HG03521 (cell line): Measurements from ENCODE around the gene GRIN2C.

Source experiments
- ATAC-seq: cut with Tn5 transposase; IDR thresholded peaks from one replicate; pipeline ENCODE4 v1.9.1; 2021; ENCODE audit warnings: mild to moderate bottlenecking, moderate library complexity; ENCODE audit not compliant: unreplicated experiment

Gene GRIN2C

GRCh38 chr17:74850310-74850709 lies 9.4 kb downstream of the GRIN2C start:
- no peak for ATAC-seq

GRCh38 chr17:74848656-74849399 lies 10.9 kb downstream of the GRIN2C start:
- ATAC-seq, result no peak

GRCh38 chr17:74846621-74847020 lies 13.1 kb downstream of the GRIN2C start:
- ATAC-seq, result no peak

GRCh38 chr17:74843352-74843627 lies 16.4 kb downstream of the GRIN2C start:
- no peak for ATAC-seq

- ATAC-seq, result no peak
These were observed 16.9 kb downstream of the GRIN2C start for GRCh38 chr17:74842599-74843351.

GRCh38 chr17:74842146-74842598 lies 17.5 kb downstream of the GRIN2C start:
- ATAC-seq, result no peak

- ATAC-seq, result no peak
These were observed 18.6 kb downstream of the GRIN2C start for GRCh38 chr17:74840989-74841666.

- no peak for ATAC-seq
These were observed 19.5 kb downstream of the GRIN2C start for GRCh38 chr17:74839990-74840852.

- ATAC-seq, result no peak
These were observed 21.4 kb downstream of the GRIN2C start for GRCh38 chr17:74838274-74838673.

- ATAC-seq, result no peak
These were observed 22.8 kb downstream of the GRIN2C start for GRCh38 chr17:74836691-74837467.

- no peak for ATAC-seq
These were observed 23.5 kb downstream of the GRIN2C start for GRCh38 chr17:74836191-74836590.

- no peak for ATAC-seq
These were observed 25.9 kb downstream of the GRIN2C start for GRCh38 chr17:74833501-74834377.

- no peak for ATAC-seq
These were observed 27.3 kb downstream of the GRIN2C start for GRCh38 chr17:74832421-74832820.

GRCh38 chr17:74831444-74832146 lies 28.1 kb downstream of the GRIN2C start:
- ATAC-seq, result no peak

- no peak for ATAC-seq
These were observed 28.8 kb downstream of the GRIN2C start for GRCh38 chr17:74830861-74831260.

GRCh38 chr17:74827800-74828199 lies 31.9 kb downstream of the GRIN2C start:
- ATAC-seq, result no peak

- no peak for ATAC-seq
These were observed 33.5 kb downstream of the GRIN2C start for GRCh38 chr17:74825952-74826719.
